Endothelial cell of umbilical vein (primary cell): ENCODE results near the gene TIPIN. TPM values are rescaled to one million over a fixed set of nuclear protein-coding genes. Genes with fewer than 3 reads are reported as not detected.

ENCODE experiments used
- BruUV-seq: library from RNA; stranded (reverse); fragments of 400-500 nt; replicated peaks from 2 replicates; lab custom pipeline; 2021; lab: Mats Ljungman, UMichigan
- CTCF ChIA-PET: fragments of 300-600, 350-600 bp; sonication (Branson Sonifier 250); formaldehyde crosslinking; loops from one replicate; lab custom pipeline; 2021; ENCODE audit warnings: antibody characterized with exemption, inconsistent platforms; lab: Charles Lee
- POLR2A ChIA-PET: fragments of 300-600, 350-600 bp; sonication (Branson Sonifier 250); formaldehyde crosslinking; loops from one replicate; lab custom pipeline; 2021; ENCODE audit warnings: antibody characterized with exemption, inconsistent platforms; lab: Charles Lee
- DNase-seq: peaks from one replicate; pipeline ENCODE4 v3.0.0-alpha.2; 2011; ENCODE audit warnings: low read depth, low spot score
- FAIRE-seq: peaks from 2 replicates; lab custom pipeline; 2011; peaks lifted over from hg19 to GRCh38; lab: Jason Lieb, UNC
- H2AFZ ChIP-seq: 2 replicates; pipeline ENCODE4 v1.6.0; 2012; ENCODE audit warnings: low read depth, low read length, control low read depth, inconsistent platforms
- H3K27ac ChIP-seq: 2 replicates; pipeline ENCODE4 v1.5.1; 2011; ENCODE audit warnings: low read depth, mild to moderate bottlenecking, control low read depth, low read length, moderate library complexity; ENCODE audit not compliant: insufficient read depth
- H3K27me3 ChIP-seq, 2 experiments: 2 replicates each; pipeline versions ENCODE4 v1.6.0 to v1.6.1; 2011; ENCODE audit warnings: low read length in 2 of 2, mixed read lengths in 1 of 2; ENCODE audit not compliant: control insufficient read depth in 2 of 2, insufficient read depth in 2 of 2
- H3K36me3 ChIP-seq, 2 experiments: 2 replicates in 1 of 2; 3 replicates in 1 of 2; pipeline ENCODE4 v1.5.1; 2011; ENCODE audit warnings: low read length in 2 of 2, mild to moderate bottlenecking in 1 of 2, moderate library complexity in 1 of 2; ENCODE audit not compliant: control insufficient read depth in 2 of 2, insufficient read depth in 2 of 2; ENCODE audit errors: extremely low read depth in 1 of 2
- H3K4me1 ChIP-seq: 3 replicates; pipeline ENCODE4 v1.5.1; 2011; ENCODE audit warnings: mild to moderate bottlenecking, low read length; ENCODE audit not compliant: control insufficient read depth, insufficient read depth; ENCODE audit errors: extremely low read depth
- H3K4me2 ChIP-seq: 2 replicates; pipeline ENCODE4 v1.6.1; 2011; ENCODE audit warnings: low read length, control low read depth, mixed read lengths; ENCODE audit not compliant: insufficient read depth
- H3K4me3 ChIP-seq, 3 experiments: fragments of 200-600 bp in 1 of 3; sonication (generic), shearing (Covaris generic) in 1 of 3; replicated peaks in 1 of 3; 2 replicates each; pipeline ENCODE4 v1.5.1; 2011 to 2016; ENCODE audit warnings: control low read depth in 3 of 3, low read length in 3 of 3, mild to moderate bottlenecking in 2 of 3, inconsistent platforms in 1 of 3, low read depth in 1 of 3, moderate library complexity in 1 of 3; ENCODE audit not compliant: insufficient read depth in 1 of 3
- H3K79me2 ChIP-seq: 2 replicates; pipeline ENCODE4 v1.6.0; 2012; ENCODE audit warnings: low read length, inconsistent platforms; ENCODE audit not compliant: control insufficient read depth, insufficient read depth
- H3K9ac ChIP-seq: replicated peaks from 2 replicates; pipeline ENCODE3; 2011; ENCODE audit warnings: low read length, control low read depth; ENCODE audit not compliant: insufficient read depth; ENCODE audit errors: extremely low read depth
- H3K9me1 ChIP-seq: replicated peaks from 3 replicates; pipeline ENCODE4 v1.6.0; 2011; ENCODE audit warnings: mild to moderate bottlenecking, low read length; ENCODE audit not compliant: control insufficient read depth, insufficient read depth; ENCODE audit errors: extremely low read depth
- H3K9me3 ChIP-seq: replicated peaks from 2 replicates; pipeline ENCODE4 v1.5.1; 2012; ENCODE audit warnings: low read length, inconsistent platforms; ENCODE audit not compliant: control insufficient read depth, insufficient read depth
- H4K20me1 ChIP-seq: replicated peaks from 2 replicates; pipeline ENCODE3; 2011; ENCODE audit warnings: mild to moderate bottlenecking, low read length; ENCODE audit not compliant: control insufficient read depth, insufficient read depth; ENCODE audit errors: extremely low read depth
- CTCF ChIP-seq, 2 donors: IDR thresholded peaks; 1 replicate in 1 of 2; 2 replicates in 1 of 2; pipeline ENCODE4 v1.5.1; 2011; ENCODE audit warnings: low read length in 2 of 2, mild to moderate bottlenecking in 2 of 2, moderate library complexity in 2 of 2, control low read depth in 1 of 2, inconsistent platforms in 1 of 2, low read depth in 1 of 2; ENCODE audit not compliant: insufficient read depth in 1 of 2; ENCODE audit errors: extremely low read depth in 1 of 2
- EZH2 ChIP-seq: IDR thresholded peaks from 2 replicates; pipeline ENCODE4 v1.6.1; 2012; ENCODE audit warnings: borderline replicate concordance, low read depth, mild to moderate bottlenecking, moderate library complexity, low read length, inconsistent platforms; ENCODE audit not compliant: severe bottlenecking
- FOS ChIP-seq: IDR thresholded peaks from 2 replicates; pipeline ENCODE4 v1.6.1; 2011; ENCODE audit warnings: mild to moderate bottlenecking, low read length, moderate library complexity, borderline replicate concordance; ENCODE audit not compliant: insufficient read depth
- GATA2 ChIP-seq: IDR thresholded peaks from 2 replicates; pipeline ENCODE4 v1.7.0; 2011; ENCODE audit warnings: low read depth, mild to moderate bottlenecking, moderate library complexity, mixed read lengths, low read length; ENCODE audit not compliant: insufficient read length, insufficient read depth
- JUN ChIP-seq: IDR thresholded peaks from 2 replicates; pipeline ENCODE4 v1.6.1; 2011; ENCODE audit warnings: borderline replicate concordance, low read depth; ENCODE audit not compliant: insufficient read length, insufficient read depth
- MAX ChIP-seq: IDR thresholded peaks from 2 replicates; pipeline ENCODE4 v1.6.1; 2011; ENCODE audit not compliant: insufficient read depth, insufficient read length
- MYC ChIP-seq: IDR thresholded peaks from one replicate; pipeline ENCODE4 v1.6.1; 2011; ENCODE audit warnings: mild to moderate bottlenecking, low read depth, low read length
- POLR2A ChIP-seq: IDR thresholded peaks from 2 replicates; pipeline ENCODE4 v1.6.1; 2012; ENCODE audit warnings: low read depth, mild to moderate bottlenecking, control low read depth, low read length
- POLR2AphosphoS5 ChIP-seq: IDR thresholded peaks from 2 replicates; pipeline ENCODE4 v1.6.1; 2012; ENCODE audit warnings: low read depth, mild to moderate bottlenecking, control low read depth, low read length, moderate library complexity; ENCODE audit not compliant: insufficient read depth
- dilution Hi-C: fragments of 300-500 bp; cut with MboI; formaldehyde crosslinking; loops from one replicate; pipeline ENCODE4 v1.15.0; 2019; ENCODE audit warnings: low sequenced_read_pairs; ENCODE audit not compliant: extremely low pct_ligation_motif_present
- intact Hi-C: fragments of 100-400 bp; cut with micrococcal nuclease; formaldehyde crosslinking; loops from one replicate; pipeline ENCODE4 v1.10.0; 2022
- polyA plus RNA-seq, 4 experiments: library from polyadenylated mRNA; depleted of rRNA in 3 of 4; stranded (reverse) in 3 of 4; unstranded in 1 of 4; fragments of >200 nt; gene quantifications; 2 replicates each; pipeline versions ENCODE4 v1.2.1 to v1.2.3, GENCODE V29; 2011 to 2012; ENCODE audit warnings: missing spikeins in 1 of 4
- total RNA-seq: library from RNA; stranded (reverse); gene quantifications from 2 replicates; pipeline ENCODE4 v1.2.3, GENCODE V29; 2021

TIPIN gene
- total and polyA plus RNA-seq, 2 donors (not counting 3 experiments of a cell fraction or from before 2014, with no cell fraction given), result 3.6 to 15.4 TPM

GRCh38 chr15:66308531-66308930 lies 48.0 kb downstream of the TIPIN start:
- H3K9me3 ChIP-seq, result no peaks in the 10 kb centered on the region
- CTCF ChIA-PET, result interaction anchor here (1.0 kb wide), 1 partner anchor 11 kb away, joined by 3 read pairs; no protein-coding TSS in a partner anchor
- FAIRE-seq (no peak), DNase-seq (no peak)
- H3K79me2 ChIP-seq, result no peaks in the 10 kb centered on the region
- no peak overlapping the region for H2AFZ ChIP-seq
- no peak overlapping the region for H3K4me2 ChIP-seq
- H3K4me3 ChIP-seq, result no peak overlapping the region
- H3K9ac ChIP-seq, result no peak overlapping the region
- peaks cover 0 to 5% of the 10 kb centered on the region in 2 experiments for H3K36me3 ChIP-seq
- intact Hi-C loops (no loop called here), dilution Hi-C loops (loop anchor here (25.0 kb wide), 1 partner anchor 104 kb away; no protein-coding TSS in a partner anchor)
- H3K9me1 ChIP-seq, result no peaks in the 10 kb centered on the region
- POLR2A ChIA-PET, result no interaction called here
- no peaks in the 10 kb centered on the region for H3K27me3 ChIP-seq
- H4K20me1 ChIP-seq, result no peaks in the 10 kb centered on the region
- BruUV-seq, result no TSS peak
- no peak for TF ChIP-seq MAX
- TF ChIP-seq EZH2, result no peak
- no peak for TF ChIP-seq POLR2AphosphoS5
- TF ChIP-seq FOS, result no peak
- no peak for TF ChIP-seq JUN
- TF ChIP-seq GATA2, result no peak
- no peak for TF ChIP-seq CTCF (IDR thresholded peaks at IDR 0.05; ENCODE audit: extremely low read depth in 1 of 2, insufficient read depth in 1 of 2, low read depth in 1 of 2, low read length in 2 of 2)
- no peak for TF ChIP-seq POLR2A
- TF ChIP-seq MYC, result no peak
- no peak overlapping the region for H3K27ac ChIP-seq
- no peaks in the 10 kb centered on the region for H3K4me1 ChIP-seq
